NCI-H2196 treated with DMSO at 0.1 percent for 48 hours (cell line): ENCODE measurements around the gene TFCP2L1.

ENCODE experiments used
- DNase-seq: peaks from one replicate; lab custom pipeline; 2025; ENCODE audit not compliant: unreplicated experiment; lab: John Stamatoyannopoulos, UW

The TFCP2L1 gene

GRCh38 chr2:121179467-121179866, 105.5 kb downstream of the TFCP2L1 start:
- DNase-seq: no peak

- DNase-seq: no peak
These were observed 106.3 kb downstream of the TFCP2L1 start for GRCh38 chr2:121178730-121179129.

DNA sequence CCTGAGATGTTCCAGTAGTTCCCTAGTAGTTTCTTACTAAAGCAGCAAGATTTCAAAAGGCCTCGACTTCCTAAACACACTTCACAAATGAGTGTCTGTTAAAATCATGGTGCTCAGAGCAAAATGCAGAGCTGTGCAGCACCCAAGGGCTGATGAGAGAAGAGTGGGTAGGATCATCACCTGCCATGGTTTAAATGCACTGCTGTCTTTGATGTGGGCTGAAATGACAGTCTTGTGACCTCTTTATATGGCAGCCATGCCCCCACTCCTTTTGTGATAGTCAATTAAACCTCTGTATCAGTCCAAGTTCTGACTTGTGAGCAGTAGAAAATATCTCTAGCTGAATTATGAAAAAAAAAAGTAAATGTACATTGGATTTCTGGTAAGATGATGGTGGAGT, 107.1 kb downstream of the TFCP2L1 start:
- no peak for DNase-seq

- DNase-seq: no peak
These were observed 109.7 kb downstream of the TFCP2L1 start for GRCh38 chr2:121175326-121175725.

GRCh38 chr2:121173806-121174205, 111.2 kb downstream of the TFCP2L1 start:
- DNase-seq: no peak

- no peak for DNase-seq
These were observed 111.9 kb downstream of the TFCP2L1 start for GRCh38 chr2:121173112-121173511.

GRCh38 chr2:121172456-121172855, 112.5 kb downstream of the TFCP2L1 start:
- no peak for DNase-seq

- no peak for DNase-seq
These were observed 113.3 kb downstream of the TFCP2L1 start for GRCh38 chr2:121171625-121172119.

GRCh38 chr2:121170577-121170976, 114.4 kb downstream of the TFCP2L1 start:
- no peak for DNase-seq

GRCh38 chr2:121167411-121167810, 117.6 kb downstream of the TFCP2L1 start:
- DNase-seq: no peak
